HG03378 (cell line): Measurements from ENCODE around the gene MRPL18.
"Not testable (repeated sequence)": the region's sequence is repeated elsewhere in the genome, so short reads cannot be mapped to it uniquely, and the experiment has no call there.

Experiments
- ATAC-seq: cut with Tn5 transposase; IDR thresholded peaks from one replicate; pipeline ENCODE4 v1.9.1; 2021; ENCODE audit warnings: mild to moderate bottlenecking, moderate library complexity; ENCODE audit not compliant: unreplicated experiment

The MRPL18 gene

GRCh38 chr6:159772196-159772595, 18.1 kb upstream of the MRPL18 start:
- no peak for ATAC-seq

DNA sequence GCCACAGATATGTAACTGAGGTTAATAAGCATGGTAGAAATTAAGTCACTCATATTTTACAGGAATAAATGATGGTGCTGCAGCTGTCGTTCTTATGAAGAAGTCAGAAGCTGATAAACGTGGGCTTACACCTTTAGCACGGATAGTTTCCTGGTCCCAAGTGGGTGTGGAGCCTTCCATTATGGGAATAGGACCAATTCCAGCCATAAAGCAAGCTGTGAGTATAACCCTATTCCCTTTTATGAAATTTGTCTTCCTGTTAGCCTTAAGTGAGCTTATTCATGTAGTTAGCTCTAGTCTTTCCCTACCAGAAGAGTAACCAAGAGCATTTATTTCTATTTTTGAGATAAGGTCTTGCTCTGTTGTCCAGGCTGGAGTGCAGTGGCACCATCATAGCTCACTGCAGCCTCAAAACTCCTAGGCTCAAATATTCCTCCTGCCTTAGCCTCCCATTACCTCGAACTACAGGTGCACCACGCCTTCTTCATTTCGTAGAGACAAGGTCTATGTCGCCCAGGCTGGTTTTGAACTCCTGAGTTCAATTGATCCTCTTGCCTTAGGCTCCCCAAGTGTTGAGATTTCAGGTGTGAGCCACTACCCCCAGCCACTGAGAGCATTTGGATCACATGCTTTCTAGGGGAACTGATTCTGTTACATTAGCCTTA, 12.9 kb upstream of the MRPL18 start:
- ATAC-seq = no peak

DNA sequence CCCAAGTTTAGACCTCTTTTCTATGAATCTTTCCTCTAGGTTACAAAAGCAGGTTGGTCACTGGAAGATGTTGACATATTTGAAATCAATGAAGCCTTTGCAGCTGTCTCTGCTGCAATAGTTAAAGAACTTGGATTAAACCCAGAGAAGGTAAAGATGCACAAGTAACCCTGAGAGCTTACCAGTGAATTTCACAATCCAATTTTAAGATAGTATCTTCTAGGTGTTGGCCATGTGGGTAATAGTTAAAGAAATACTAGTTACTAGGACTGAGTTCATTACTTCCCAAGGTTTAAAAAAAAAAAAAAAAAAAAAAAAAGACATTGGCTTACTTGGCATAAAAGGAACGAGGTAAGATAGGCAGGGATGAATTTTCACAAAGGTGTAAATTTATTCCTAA, 12.1 kb upstream of the MRPL18 start:
- ATAC-seq = no peak

- ATAC-seq = no peak
These were observed 11.6 kb upstream of the MRPL18 start for GRCh38 chr6:159778542-159779103.

DNA sequence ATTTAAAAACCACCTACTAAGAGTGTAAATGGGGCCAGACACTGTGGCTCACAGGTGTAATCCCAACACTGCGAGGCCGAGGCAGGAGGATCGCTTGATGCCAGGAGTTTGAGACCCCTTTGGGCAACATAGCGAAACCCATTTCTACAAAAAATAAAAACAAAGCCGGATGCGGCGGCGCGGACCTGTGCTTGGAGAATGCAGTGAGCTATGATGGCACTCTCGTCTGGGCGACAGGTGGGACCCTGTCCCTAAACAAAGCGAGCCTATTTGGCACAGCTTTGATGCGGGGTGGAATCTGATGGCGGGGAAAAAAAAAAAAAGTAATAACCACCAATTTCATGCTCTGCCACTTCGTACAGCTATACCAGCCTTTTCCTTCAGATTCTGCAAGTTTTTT, 2.0 kb upstream of the MRPL18 start:
- ATAC-seq = no peak

DNA sequence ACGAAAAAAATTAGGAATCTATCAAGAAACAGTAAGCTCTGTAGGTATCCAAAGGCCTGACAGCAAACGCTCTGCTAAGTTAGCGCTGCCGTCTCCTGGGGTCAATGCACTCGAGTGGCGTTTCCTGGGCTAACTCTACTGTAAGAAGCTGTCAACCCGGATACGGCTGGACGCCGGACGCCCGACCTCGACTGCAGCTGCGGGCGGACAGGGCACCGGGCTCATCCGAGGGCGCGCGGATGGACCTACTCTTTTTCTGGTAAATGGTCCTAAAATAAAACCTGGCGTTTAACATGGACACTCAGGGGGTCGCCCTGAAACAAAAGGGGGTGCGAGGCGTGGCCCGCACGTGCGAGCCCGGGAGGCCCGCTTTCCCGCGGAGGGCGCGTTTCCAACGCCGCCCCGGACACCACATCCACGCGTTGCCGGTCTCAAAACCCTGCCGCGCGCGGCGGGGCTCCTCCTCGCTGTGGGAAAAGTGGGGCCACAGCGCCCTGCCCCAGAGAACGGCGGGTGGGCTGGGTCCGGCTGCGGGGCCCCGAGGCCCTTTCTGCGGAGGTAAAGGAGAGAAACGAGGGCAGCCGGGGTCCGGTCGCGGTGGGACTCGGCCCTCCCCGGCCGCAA, 1.4 kb upstream of the MRPL18 start:
- no peak for ATAC-seq

- ATAC-seq = peak; percentile 68
These were observed 704 bp upstream of the MRPL18 start, which contains the start of gene TCP1 for GRCh38 chr6:159789377-159790148. TSS of gene TCP1 (minus strand) at chr6:159789602. CDS start at chr6:159789468, 134 bp downstream.

- ATAC-seq = no peak
These were observed 810 bp downstream of the MRPL18 start for GRCh38 chr6:159790956-159791598.

DNA sequence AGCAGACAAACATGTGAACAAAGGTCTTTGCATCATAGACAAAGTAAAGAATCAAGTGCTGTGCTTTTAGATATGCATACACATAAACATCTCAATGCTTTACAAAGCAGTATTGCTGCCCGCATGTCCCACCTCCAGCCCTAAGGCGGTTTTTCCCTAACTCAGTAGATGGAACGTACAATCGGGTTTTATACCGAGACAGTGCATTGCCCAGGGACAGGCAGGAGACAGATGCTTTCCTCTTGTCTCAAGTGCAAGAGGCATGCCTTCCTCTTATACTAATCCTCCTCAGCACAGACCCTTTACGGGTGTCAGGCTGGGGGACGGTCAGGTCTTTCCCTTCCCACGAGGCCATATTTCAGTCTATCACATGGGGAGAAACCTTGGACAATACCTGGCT, 4.7 kb downstream of the MRPL18 start:
- not testable (repeated sequence) for ATAC-seq

DNA sequence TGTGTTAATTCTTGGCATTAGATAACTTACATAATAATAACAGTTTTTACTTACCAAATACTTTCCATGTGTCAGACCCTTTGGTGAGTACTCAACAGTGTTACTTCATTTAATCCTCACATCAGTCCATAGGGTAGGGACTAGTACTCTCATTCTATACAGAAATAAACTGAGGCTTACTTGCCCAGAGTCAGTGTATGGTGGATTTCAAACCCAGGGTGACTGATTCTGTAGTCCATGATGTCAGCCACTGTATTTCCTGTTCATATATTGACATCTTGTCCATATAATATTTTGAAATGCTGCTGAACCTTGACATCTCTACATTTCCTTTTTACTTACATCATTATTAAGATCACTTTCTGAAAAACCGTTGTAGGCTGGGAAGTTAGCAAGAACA, 7.3 kb downstream of the MRPL18 start:
- ATAC-seq = no peak

- ATAC-seq = no peak
These were observed 10.0 kb downstream of the MRPL18 start, which contains the start of gene PNLDC1 for GRCh38 chr6:159800141-159800865. TSS of gene PNLDC1 (plus strand) at chr6:159800276. CDS start at chr6:159800308, 32 bp downstream.

- ATAC-seq = no peak
These were observed 11.7 kb downstream of the MRPL18 start for GRCh38 chr6:159801935-159802334.

DNA sequence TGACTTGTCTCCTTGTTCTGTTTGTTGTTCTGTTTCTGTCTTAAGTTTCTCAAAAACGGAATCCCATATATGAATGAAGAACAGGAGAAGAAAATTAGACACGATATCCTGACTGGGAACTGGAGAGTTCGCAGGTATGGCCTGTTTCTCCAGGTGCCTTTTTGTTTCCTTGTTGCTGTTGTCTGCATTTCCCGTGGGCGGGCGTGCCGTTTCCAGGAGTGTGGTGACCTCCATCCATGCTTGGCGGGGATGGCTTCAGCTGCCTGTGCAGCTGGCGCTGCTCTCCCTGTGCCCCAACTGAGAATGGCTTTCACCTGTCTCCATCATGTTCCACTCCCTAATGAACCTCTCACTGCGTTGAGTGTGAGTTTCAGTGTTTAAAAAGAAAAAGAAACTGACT, 14.2 kb downstream of the MRPL18 start:
- no peak for ATAC-seq

GRCh38 chr6:159805440-159806020, 15.3 kb downstream of the MRPL18 start:
- ATAC-seq = no peak

DNA sequence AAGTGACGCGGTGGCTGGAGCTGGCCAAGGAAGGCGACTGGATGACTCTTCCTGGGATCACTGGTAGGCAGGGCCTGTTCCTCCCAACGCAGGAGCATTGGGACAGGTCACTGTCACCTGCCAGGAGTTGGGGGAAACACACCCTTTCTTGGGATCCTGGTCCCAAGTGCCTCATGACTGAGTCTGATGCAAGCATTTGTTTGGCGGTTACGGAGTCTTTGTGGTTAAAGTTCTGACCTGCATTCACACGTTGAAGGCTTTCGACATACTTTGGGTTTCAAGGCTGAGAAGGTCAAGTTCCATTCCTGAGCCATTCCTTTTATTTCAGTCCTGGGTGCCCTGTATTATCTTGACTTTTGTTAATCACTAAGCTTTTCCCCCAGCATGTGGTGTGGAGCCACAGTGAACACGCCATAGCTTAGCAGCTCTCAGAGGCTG, 15.8 kb downstream of the MRPL18 start:
- no peak for ATAC-seq

- no peak for ATAC-seq
These were observed 17.0 kb downstream of the MRPL18 start for GRCh38 chr6:159807150-159807858.

DNA sequence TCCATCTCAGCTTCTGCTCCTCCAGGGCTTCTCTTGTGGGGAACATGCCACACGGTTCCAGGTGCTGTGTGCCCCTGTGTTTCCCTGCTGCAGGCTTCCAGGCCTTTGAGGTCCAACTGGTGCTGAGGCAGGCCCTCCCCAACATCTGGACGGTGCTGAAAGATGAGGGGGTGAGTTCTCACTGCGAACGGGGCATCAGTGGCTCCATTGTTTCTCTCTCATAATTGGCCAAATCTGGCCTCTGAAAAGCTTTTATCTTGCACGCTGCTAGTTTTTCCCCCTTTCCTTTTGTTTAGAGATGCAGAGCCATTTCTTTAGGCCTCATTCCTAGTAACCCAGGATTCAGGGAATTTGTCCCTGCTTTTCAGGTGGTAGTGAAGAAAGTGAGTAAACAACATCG, 18.4 kb downstream of the MRPL18 start:
- no peak for ATAC-seq

- no peak for ATAC-seq
These were observed 18.9 kb downstream of the MRPL18 start for GRCh38 chr6:159809149-159809548.

- ATAC-seq = no peak
These were observed 23.5 kb downstream of the MRPL18 start for GRCh38 chr6:159813781-159814180.
